Transverse colon (tissue), 3 donors: ENCODE results near the gene CCDC88C.

Experiments
- CTCF ChIP-seq, 5 experiments: fragments of 200-600 bp in 3 of 5; fragments of 450-650 bp in 2 of 5; sonication (generic) in 3 of 5; IDR thresholded peaks; 1 replicate in 2 of 5; 2 replicates in 3 of 5; pipeline ENCODE4 v1.5.1; 2016 to 2017; ENCODE audit warnings: antibody characterized with exemption in 5 of 5, inconsistent platforms in 3 of 5, mild to moderate bottlenecking in 2 of 5, moderate library complexity in 1 of 5
- EP300 ChIP-seq: sonication (generic); formaldehyde crosslinking; IDR thresholded peaks from one replicate; pipeline ENCODE4 v1.6.1; 2017; ENCODE audit warnings: antibody characterized with exemption, low read depth

GRCh38 chr14:91330856-91331255 is 86.8 kb downstream of the CCDC88C start:
- TF ChIP-seq CTCF (IDR thresholded peaks at IDR 0.05), result no peak
- TF ChIP-seq EP300, result no peak
